Keratinocyte (primary cell): ENCODE data around the gene KRTAP12-1. TPM values are rescaled to one million over a fixed set of nuclear protein-coding genes. Genes with fewer than 3 reads are reported as not detected.
"Not testable (repeated sequence)": the region's sequence is repeated elsewhere in the genome, so short reads cannot be mapped to it uniquely, and the experiment has no call there.

ENCODE experiments used
- DNase-seq: peaks from one replicate; pipeline ENCODE4 v3.0.0-alpha.2; 2011; ENCODE audit warnings: low read depth, missing footprints, low spot score
- FAIRE-seq: peaks from 2 replicates; lab custom pipeline; 2011; peaks lifted over from hg19 to GRCh38; lab: Jason Lieb, UNC
- H2AFZ ChIP-seq: 2 replicates; pipeline ENCODE4 v1.6.0; 2012; ENCODE audit warnings: low read length, control low read depth, inconsistent platforms; ENCODE audit not compliant: control insufficient read depth
- H3K27ac ChIP-seq: 2 replicates; pipeline ENCODE4 v1.5.1; 2011; ENCODE audit warnings: low read length; ENCODE audit not compliant: control insufficient read depth, insufficient read depth
- H3K27me3 ChIP-seq: 3 replicates; pipeline ENCODE4 v1.6.0; 2011; ENCODE audit warnings: low read length; ENCODE audit not compliant: control insufficient read depth, insufficient read depth; ENCODE audit errors: extremely low read depth
- H3K36me3 ChIP-seq, 2 experiments: 2 replicates in 1 of 2; 3 replicates in 1 of 2; pipeline ENCODE4 v1.5.1; 2011; ENCODE audit warnings: low read length in 2 of 2, mild to moderate bottlenecking in 1 of 2; ENCODE audit not compliant: control insufficient read depth in 2 of 2, insufficient read depth in 2 of 2; ENCODE audit errors: extremely low read depth in 1 of 2
- H3K4me1 ChIP-seq: 3 replicates; pipeline ENCODE4 v1.5.1; 2011; ENCODE audit warnings: low read length; ENCODE audit not compliant: control insufficient read depth, insufficient read depth; ENCODE audit errors: extremely low read depth
- H3K4me2 ChIP-seq: 3 replicates; pipeline ENCODE4 v1.6.0; 2011; ENCODE audit warnings: low read depth, low read length; ENCODE audit not compliant: control insufficient read depth, insufficient read depth; ENCODE audit errors: extremely low read depth
- H3K4me3 ChIP-seq, 3 experiments: fragments of 200-600 bp in 1 of 3; sonication (generic) in 1 of 3; 2 replicates in 2 of 3; 3 replicates in 1 of 3; pipeline ENCODE4 v1.5.1; 2011 to 2016; ENCODE audit warnings: low read length in 3 of 3, mild to moderate bottlenecking in 3 of 3, control low read depth in 2 of 3, inconsistent platforms in 1 of 3, low read depth in 1 of 3, mixed read lengths in 1 of 3, mixed run types in 1 of 3, moderate library complexity in 1 of 3; ENCODE audit not compliant: control insufficient read depth in 2 of 3, insufficient read depth in 2 of 3; ENCODE audit errors: extremely low read depth in 1 of 3
- H3K79me2 ChIP-seq: 2 replicates; pipeline ENCODE4 v1.6.0; 2012; ENCODE audit warnings: low read length; ENCODE audit not compliant: control insufficient read depth, insufficient read depth
- H3K9ac ChIP-seq: 3 replicates; pipeline ENCODE4 v1.6.0; 2011; ENCODE audit warnings: low read length; ENCODE audit not compliant: control insufficient read depth, insufficient read depth; ENCODE audit errors: extremely low read depth
- H3K9me1 ChIP-seq: 3 replicates; pipeline ENCODE4 v1.6.0; 2011; ENCODE audit warnings: low read length; ENCODE audit not compliant: control insufficient read depth, insufficient read depth; ENCODE audit errors: extremely low read depth
- H3K9me3 ChIP-seq: 2 replicates; pipeline ENCODE4 v1.5.1; 2012; ENCODE audit warnings: low read depth, low read length; ENCODE audit not compliant: control insufficient read depth
- H4K20me1 ChIP-seq: 3 replicates; pipeline ENCODE4 v1.6.0; 2011; ENCODE audit warnings: low read length; ENCODE audit not compliant: control insufficient read depth, insufficient read depth; ENCODE audit errors: extremely low read depth
- CTCF ChIP-seq, 3 experiments: IDR thresholded peaks in 1 of 3; conservative IDR thresholded peaks in 1 of 3; optimal IDR thresholded peaks in 1 of 3; 2 replicates in 2 of 3; 3 replicates in 1 of 3; pipeline versions ENCODE3 to v1.5.1; 2011; ENCODE audit warnings: low read length in 3 of 3, mild to moderate bottlenecking in 3 of 3, moderate library complexity in 2 of 3, control low read depth in 1 of 3, inconsistent platforms in 1 of 3; ENCODE audit not compliant: insufficient read depth in 2 of 3; ENCODE audit errors: extremely low read depth in 1 of 3
- EZH2 ChIP-seq: IDR thresholded peaks from one replicate; pipeline ENCODE4 v1.6.1; 2012; ENCODE audit warnings: inconsistent platforms, mild to moderate bottlenecking, low read length, moderate library complexity
- dilution Hi-C: fragments of 300-500 bp; cut with MboI; formaldehyde crosslinking; loops from one replicate; pipeline ENCODE4 v1.7.0; 2020; ENCODE audit warnings: low sequenced_read_pairs; ENCODE audit not compliant: extremely low pct_ligation_motif_present
- polyA plus RNA-seq, 5 experiments: library from polyadenylated mRNA; depleted of rRNA in 3 of 5; stranded (reverse) in 3 of 5; stranded (forward) in 1 of 5; unstranded in 1 of 5; fragments of >200 nt; gene quantifications; 1 replicate in 1 of 5; 2 replicates in 3 of 5; 3 replicates in 1 of 5; pipeline versions ENCODE4 v1.2.1 to v1.2.3, GENCODE V29; 2011 to 2012; ENCODE audit warnings: missing spikeins in 2 of 5, low read depth in 1 of 5, low replicate concordance in 1 of 5

The KRTAP12-1 gene
- polyA plus RNA-seq, 1 donor (not counting 4 experiments of a cell fraction or from before 2014, with no cell fraction given): not detected

- no peak overlapping the region for H3K27ac ChIP-seq
- H3K79me2 ChIP-seq: no peaks in the 10 kb centered on the region
- TF ChIP-seq CTCF (optimal IDR thresholded peaks at IDR 0.05 in 1 of 3, IDR thresholded peaks at IDR 0.05 in 1 of 3, conservative IDR thresholded peaks at IDR 0.05 in 1 of 3; ENCODE audit: extremely low read depth in 1 of 3, insufficient read depth in 2 of 3, low read length in 3 of 3): no peak
- TF ChIP-seq EZH2: no peak
- H3K9ac ChIP-seq: no peak overlapping the region
- no peak overlapping the region for H3K4me2 ChIP-seq
- no peak for FAIRE-seq
- H3K9me1 ChIP-seq: no peaks in the 10 kb centered on the region
- H3K4me3 ChIP-seq: no peak overlapping the region
- H3K9me3 ChIP-seq: no peaks in the 10 kb centered on the region
- no peaks in the 10 kb centered on the region for H4K20me1 ChIP-seq
- peaks cover 4% of the 10 kb centered on the region for H3K27me3 ChIP-seq
- DNase-seq: no peak
- no peak overlapping the region for H2AFZ ChIP-seq
- H3K4me1 ChIP-seq: no peaks in the 10 kb centered on the region
- dilution Hi-C loops: no loop called here
- no peaks in the 10 kb centered on the region for H3K36me3 ChIP-seq
Measured at GRCh38 chr21:44692798-44693512, 11.0 kb upstream of the KRTAP12-1 start.

GRCh38 chr21:44691686-44692085, 9.7 kb upstream of the KRTAP12-1 start:
- TF ChIP-seq CTCF (optimal IDR thresholded peaks at IDR 0.05 in 1 of 3, IDR thresholded peaks at IDR 0.05 in 1 of 3, conservative IDR thresholded peaks at IDR 0.05 in 1 of 3; ENCODE audit: extremely low read depth in 1 of 3, insufficient read depth in 2 of 3, low read length in 3 of 3) (no peak), EZH2 (no peak)
- dilution Hi-C loops: no loop called here

DNA sequence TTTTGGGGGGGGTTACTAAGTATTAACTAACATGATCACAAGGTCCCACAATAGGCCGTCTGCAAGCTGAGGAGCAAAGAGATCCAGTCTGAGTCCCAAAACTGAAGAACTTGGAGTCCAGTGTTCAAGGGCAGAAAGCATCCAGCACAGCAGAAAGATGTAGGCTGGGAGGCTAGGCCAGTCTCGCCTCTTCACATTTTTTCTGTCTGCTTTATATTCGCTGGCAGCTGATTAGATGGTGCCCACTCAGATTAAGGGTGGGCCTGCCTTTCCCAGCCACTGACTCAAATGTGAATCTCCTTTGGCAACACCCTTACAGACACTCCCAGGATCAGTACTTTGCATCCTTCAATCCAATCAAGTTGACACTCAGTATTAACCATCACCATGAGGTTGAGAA, 7.8 kb upstream of the KRTAP12-1 start:
- H3K27ac ChIP-seq, H3K9me3 ChIP-seq, H3K4me2 ChIP-seq, H3K27me3 ChIP-seq, H3K79me2 ChIP-seq, H3K4me1 ChIP-seq, DNase-seq, dilution Hi-C loops, H3K9ac ChIP-seq, FAIRE-seq, H3K4me3 ChIP-seq, H3K9me1 ChIP-seq, H4K20me1 ChIP-seq, H3K36me3 ChIP-seq, H2AFZ ChIP-seq: not testable (repeated sequence)

More at GRCh38 chr21:44691686-44692085, 9.7 kb upstream of the KRTAP12-1 start:
- no peaks in the 10 kb centered on the region for H3K36me3 ChIP-seq
- H3K27me3 ChIP-seq: no peaks in the 10 kb centered on the region
- H3K9me1 ChIP-seq: no peaks in the 10 kb centered on the region
- H3K9ac ChIP-seq: no peak overlapping the region
- no peak overlapping the region for H3K4me3 ChIP-seq
- no peak overlapping the region for H3K4me2 ChIP-seq
- DNase-seq (no peak), FAIRE-seq (no peak)
- H3K79me2 ChIP-seq: no peaks in the 10 kb centered on the region
- H3K9me3 ChIP-seq: no peaks in the 10 kb centered on the region
- H3K4me1 ChIP-seq: no peaks in the 10 kb centered on the region
- H3K27ac ChIP-seq: no peak overlapping the region
- H4K20me1 ChIP-seq: no peaks in the 10 kb centered on the region
- H2AFZ ChIP-seq: no peak overlapping the region
